H1 (cell line): ENCODE results near the gene TNS3.

Experiments used
- CBX5 ChIP-seq: fragments of 300-800, 300-1000 bp; sonication (generic); IDR thresholded peaks from 2 replicates; pipeline ENCODE4 v1.7.1; 2016; ENCODE audit warnings: antibody characterized with exemption, low read length, low read depth
- CTCF ChIP-seq, 3 experiments: IDR thresholded peaks; 1 replicate in 2 of 3; 2 replicates in 1 of 3; pipeline versions ENCODE4 v1.5.1 to v1.6.1; 2011; ENCODE audit warnings: low read length in 3 of 3, mild to moderate bottlenecking in 3 of 3, inconsistent platforms in 2 of 3, low read depth in 1 of 3, moderate library complexity in 1 of 3; ENCODE audit not compliant: insufficient read depth in 1 of 3; ENCODE audit errors: control extremely low read depth in 1 of 3
- KDM1A ChIP-seq: fragments of 200-600, 300-600 bp; sonication (generic); IDR thresholded peaks from 2 replicates; pipeline ENCODE4 v1.7.1; 2016; ENCODE audit warnings: mild to moderate bottlenecking, low read length, borderline replicate concordance
- KDM5A ChIP-seq: fragments of 200-600 bp; IDR thresholded peaks from 2 replicates; pipeline ENCODE4 v1.7.1; 2012; ENCODE audit warnings: mild to moderate bottlenecking, low read length, inconsistent platforms, mixed read lengths
- SIN3A ChIP-seq, 2 experiments: IDR thresholded peaks in 1 of 2; conservative IDR thresholded peaks in 1 of 2; 2 replicates each; pipeline ENCODE4 v1.6.1; 2011 to 2012; ENCODE audit warnings: low read length in 2 of 2, improper control_type of control experiment in 1 of 2, low read depth in 1 of 2, mild to moderate bottlenecking in 1 of 2

- TF ChIP-seq CTCF (IDR thresholded peaks at IDR 0.05; ENCODE audit: control extremely low read depth in 1 of 3, insufficient read depth in 1 of 3, low read depth in 1 of 3, low read length in 3 of 3) (no peak), SIN3A (conservative IDR thresholded peaks at IDR 0.05 in 1 of 2, IDR thresholded peaks at IDR 0.05 in 1 of 2; ENCODE audit: low read depth in 1 of 2, low read length in 2 of 2) (no peak), KDM1A (no peak), CBX5 (no peak), KDM5A (no peak)
Measured at GRCh38 chr7:47307311-47307710, 274.6 kb downstream of the TNS3 start.
